Activated naive CD4-positive, alpha-beta T cell treated with anti-CD3 and anti-CD28 coated beads for 36 hours (primary cell): ENCODE measurements around the gene PIGV. TPM values are rescaled to one million over a fixed set of nuclear protein-coding genes. Genes with fewer than 3 reads are reported as not detected.

Experiments used
- CTCF ChIA-PET: fragments of 350-600 bp; sonication (Branson Sonifier 250); formaldehyde crosslinking; loops from one replicate; lab custom pipeline; 2021; ENCODE audit warnings: antibody characterized with exemption; lab: Charles Lee
- DNase-seq: peaks from one replicate; pipeline ENCODE4 v3.0.0-alpha.2; 2020
- H3K27ac Mint-ChIP-seq: one replicate; pipeline ENCODE4 v1.8.0; 2021; ENCODE audit warnings: mild to moderate bottlenecking, mixed read lengths
- H3K27me3 Mint-ChIP-seq: one replicate; pipeline ENCODE4 v1.8.0; 2021; ENCODE audit warnings: low read depth, mixed read lengths
- H3K36me3 Mint-ChIP-seq: one replicate; pipeline ENCODE4 v1.8.0; 2021; ENCODE audit warnings: low read depth, mixed read lengths
- H3K4me1 Mint-ChIP-seq: one replicate; pipeline ENCODE4 v1.8.0; 2021; ENCODE audit warnings: low read depth, mixed read lengths
- H3K4me3 Mint-ChIP-seq: one replicate; pipeline ENCODE4 v1.8.0; 2021; ENCODE audit warnings: mild to moderate bottlenecking, moderate library complexity, mixed read lengths
- H3K9me3 Mint-ChIP-seq: one replicate; pipeline ENCODE4 v1.8.0; 2021; ENCODE audit warnings: mixed read lengths
- intact Hi-C: fragments of 100-400 bp; cut with micrococcal nuclease; formaldehyde crosslinking; loops from one replicate; pipeline ENCODE4 v1.15.1; 2023
- total RNA-seq, 2 experiments: library from RNA; stranded (reverse); gene quantifications; one replicate each; pipeline ENCODE4 v1.2.3, GENCODE V29; 2021

Gene PIGV
- total RNA-seq, 2 experiments from 2014 or later, result 10.6 to 11.2 TPM

GRCh38 chr1:26750428-26750827 is 37.3 kb upstream of the PIGV start:
- intact Hi-C loops, result no loop called here
- H3K9me3 Mint-ChIP-seq, result no peaks in the 10 kb centered on the region
- peaks cover 81% of the 10 kb centered on the region for H3K4me1 Mint-ChIP-seq
- H3K27me3 Mint-ChIP-seq, result no peaks in the 10 kb centered on the region
- no peak overlapping the region for H3K4me3 Mint-ChIP-seq
- no peak for DNase-seq
- H3K27ac Mint-ChIP-seq, result peak overlapping the region; percentile 7
- CTCF ChIA-PET, result interaction anchor here (0.6 to 0.7 kb wide), 3 partner anchors 17 to 342 kb away, joined by 3 to 4 read pairs (median 4); no protein-coding TSS in a partner anchor
- H3K36me3 Mint-ChIP-seq, result peaks cover 61% of the 10 kb centered on the region

- intact Hi-C loops, result no loop called here
- CTCF ChIA-PET, result no interaction called here
- Mint-ChIP-seq H3K27me3 (no peaks in the 10 kb centered on the region), H3K27ac (no peak overlapping the region), H3K9me3 (no peaks in the 10 kb centered on the region), H3K36me3 (peaks cover 47% of the 10 kb centered on the region), H3K4me1 (peaks cover 64% of the 10 kb centered on the region), H3K4me3 (no peak overlapping the region)
- no peak for DNase-seq
Measured at GRCh38 chr1:26752519-26752918, 35.2 kb upstream of the PIGV start.

- no peak overlapping the region for H3K27ac Mint-ChIP-seq
- H3K9me3 Mint-ChIP-seq, result no peaks in the 10 kb centered on the region
- intact Hi-C loops, result no loop called here
- peaks cover 53% of the 10 kb centered on the region for H3K4me1 Mint-ChIP-seq
- H3K36me3 Mint-ChIP-seq, result peaks cover 45% of the 10 kb centered on the region
- no peaks in the 10 kb centered on the region for H3K27me3 Mint-ChIP-seq
- no peak for DNase-seq
- CTCF ChIA-PET, result interaction anchor here (0.6 kb wide), 1 partner anchor 169 kb away, joined by 3 read pairs; no protein-coding TSS in a partner anchor
- H3K4me3 Mint-ChIP-seq, result no peak overlapping the region
Measured at GRCh38 chr1:26754086-26754874, 33.5 kb upstream of the PIGV start.

GRCh38 chr1:26758358-26758757 is 29.4 kb upstream of the PIGV start:
- Mint-ChIP-seq H3K4me3 (no peak overlapping the region), H3K4me1 (peaks cover 16% of the 10 kb centered on the region), H3K36me3 (peaks cover 50% of the 10 kb centered on the region), H3K9me3 (no peaks in the 10 kb centered on the region), H3K27ac (peak overlapping the region; percentile 30), H3K27me3 (no peaks in the 10 kb centered on the region)
- intact Hi-C loops, result no loop called here
- no peak for DNase-seq
- CTCF ChIA-PET, result interaction anchor here (0.6 kb wide), 2 partner anchors 110 to 135 kb away, joined by 3 to 5 read pairs; no protein-coding TSS in a partner anchor

- peaks cover 48% of the 10 kb centered on the region for H3K36me3 Mint-ChIP-seq
- no peak overlapping the region for H3K27ac Mint-ChIP-seq
- H3K4me1 Mint-ChIP-seq, result peaks cover 10% of the 10 kb centered on the region
- CTCF ChIA-PET, result no interaction called here
- DNase-seq, result no peak
- H3K4me3 Mint-ChIP-seq, result no peak overlapping the region
- H3K9me3 Mint-ChIP-seq, result no peaks in the 10 kb centered on the region
- intact Hi-C loops, result no loop called here
- no peaks in the 10 kb centered on the region for H3K27me3 Mint-ChIP-seq
Measured at GRCh38 chr1:26759531-26759930, 28.2 kb upstream of the PIGV start.

GRCh38 chr1:26761217-26761616 is 26.5 kb upstream of the PIGV start:
- Mint-ChIP-seq H3K36me3 (peaks cover 52% of the 10 kb centered on the region), H3K4me3 (no peak overlapping the region), H3K9me3 (no peaks in the 10 kb centered on the region), H3K4me1 (peaks cover 7% of the 10 kb centered on the region), H3K27me3 (no peaks in the 10 kb centered on the region), H3K27ac (no peak overlapping the region)
- intact Hi-C loops, result no loop called here
- DNase-seq, result no peak
- CTCF ChIA-PET, result interaction anchor here (1.0 to 1.2 kb wide), 3 partner anchors 17 to 62 kb away, joined by 3 to 4 read pairs (median 3); no protein-coding TSS in a partner anchor

- Mint-ChIP-seq H3K9me3 (no peaks in the 10 kb centered on the region), H3K27me3 (no peaks in the 10 kb centered on the region), H3K27ac (peak overlapping the region; percentile 65), H3K4me3 (no peak overlapping the region), H3K4me1 (peaks cover 28% of the 10 kb centered on the region), H3K36me3 (peaks cover 66% of the 10 kb centered on the region)
- CTCF ChIA-PET, result interaction anchor here (0.6 kb wide), 1 partner anchor 18 kb away, joined by 4 read pairs; no protein-coding TSS in a partner anchor
- intact Hi-C loops, result no loop called here
- no peak for DNase-seq
Measured at GRCh38 chr1:26767714-26768113, 20.0 kb upstream of the PIGV start.

GRCh38 chr1:26768755-26769154 is 19.0 kb upstream of the PIGV start:
- Mint-ChIP-seq H3K4me3 (no peak overlapping the region), H3K4me1 (peaks cover 26% of the 10 kb centered on the region), H3K27me3 (no peaks in the 10 kb centered on the region), H3K9me3 (no peaks in the 10 kb centered on the region), H3K36me3 (peaks cover 64% of the 10 kb centered on the region), H3K27ac (peak overlapping the region; percentile 65)
- DNase-seq, result no peak
- intact Hi-C loops, result no loop called here
- CTCF ChIA-PET, result no interaction called here

GRCh38 chr1:26771285-26771642 is 16.5 kb upstream of the PIGV start:
- Mint-ChIP-seq H3K36me3 (peaks cover 70% of the 10 kb centered on the region), H3K4me1 (peaks cover 24% of the 10 kb centered on the region), H3K9me3 (no peaks in the 10 kb centered on the region), H3K27ac (peak overlapping the region; percentile 90), H3K27me3 (no peaks in the 10 kb centered on the region), H3K4me3 (no peak overlapping the region)
- DNase-seq, result no peak
- CTCF ChIA-PET, result interaction anchor here (0.5 kb wide), 1 partner anchor 162 kb away, joined by 3 read pairs; no protein-coding TSS in a partner anchor
- intact Hi-C loops, result loop anchor here (2.0 kb wide), 1 partner anchor 16 kb away; the partner anchor contains the start of gene PIGV

- intact Hi-C loops, result loop anchor here (2.0 kb wide), 1 partner anchor 15 kb away; the partner anchor contains the start of gene PIGV
Measured at GRCh38 chr1:26771643-26772321, 16.0 kb upstream of the PIGV start.

GRCh38 chr1:26772687-26773086 is 15.1 kb upstream of the PIGV start:
- intact Hi-C loops, result no loop called here
- CTCF ChIA-PET, result interaction anchor here (1.0 kb wide), 1 partner anchor 16 kb away, joined by 6 read pairs; the partner anchor contains the start of gene PIGV
- Mint-ChIP-seq H3K27ac (peak overlapping the region; percentile 90), H3K4me3 (no peak overlapping the region), H3K36me3 (peaks cover 63% of the 10 kb centered on the region), H3K4me1 (peaks cover 19% of the 10 kb centered on the region), H3K9me3 (no peaks in the 10 kb centered on the region), H3K27me3 (no peaks in the 10 kb centered on the region)
- no peak for DNase-seq

More at GRCh38 chr1:26771643-26772321, 16.0 kb upstream of the PIGV start:
- DNase-seq, result peak; percentile 58
- Mint-ChIP-seq H3K27me3 (no peaks in the 10 kb centered on the region), H3K36me3 (peaks cover 70% of the 10 kb centered on the region), H3K9me3 (no peaks in the 10 kb centered on the region), H3K4me1 (peaks cover 22% of the 10 kb centered on the region), H3K27ac (peak overlapping the region; percentile 90), H3K4me3 (no peak overlapping the region)
- CTCF ChIA-PET, result interaction anchor here (0.5 to 1.0 kb wide), 2 partner anchors 16 to 163 kb away, joined by 3 to 6 read pairs; partner anchors contain the start of gene PIGV

- no peak overlapping the region for H3K4me3 Mint-ChIP-seq
- no peak for DNase-seq
- H3K27me3 Mint-ChIP-seq, result no peaks in the 10 kb centered on the region
- intact Hi-C loops, result no loop called here
- peaks cover 23% of the 10 kb centered on the region for H3K4me1 Mint-ChIP-seq
- no peaks in the 10 kb centered on the region for H3K9me3 Mint-ChIP-seq
- H3K27ac Mint-ChIP-seq, result no peak overlapping the region
- H3K36me3 Mint-ChIP-seq, result peaks cover 69% of the 10 kb centered on the region
- CTCF ChIA-PET, result no interaction called here
Measured at GRCh38 chr1:26774462-26774861, 13.3 kb upstream of the PIGV start.
